Activated naive CD8-positive, alpha-beta T cell (primary cell): ENCODE measurements around the gene MEGF6.

Source experiments
- H3K27ac Mint-ChIP-seq: one replicate; pipeline ENCODE4 v1.8.0; 2021; ENCODE audit warnings: mixed read lengths
- H3K27me3 Mint-ChIP-seq: one replicate; pipeline ENCODE4 v1.8.0; 2021; ENCODE audit warnings: mixed read lengths
- H3K36me3 Mint-ChIP-seq: one replicate; pipeline ENCODE4 v1.8.0; 2021; ENCODE audit warnings: mixed read lengths
- H3K4me1 Mint-ChIP-seq: one replicate; pipeline ENCODE4 v1.8.0; 2021; ENCODE audit warnings: low read depth, mixed read lengths
- H3K4me3 Mint-ChIP-seq: one replicate; pipeline ENCODE4 v1.8.0; 2021; ENCODE audit warnings: mild to moderate bottlenecking, mixed read lengths
- H3K9me3 Mint-ChIP-seq: one replicate; pipeline ENCODE4 v1.8.0; 2021; ENCODE audit warnings: low read depth, mixed read lengths

Gene MEGF6

DNA sequence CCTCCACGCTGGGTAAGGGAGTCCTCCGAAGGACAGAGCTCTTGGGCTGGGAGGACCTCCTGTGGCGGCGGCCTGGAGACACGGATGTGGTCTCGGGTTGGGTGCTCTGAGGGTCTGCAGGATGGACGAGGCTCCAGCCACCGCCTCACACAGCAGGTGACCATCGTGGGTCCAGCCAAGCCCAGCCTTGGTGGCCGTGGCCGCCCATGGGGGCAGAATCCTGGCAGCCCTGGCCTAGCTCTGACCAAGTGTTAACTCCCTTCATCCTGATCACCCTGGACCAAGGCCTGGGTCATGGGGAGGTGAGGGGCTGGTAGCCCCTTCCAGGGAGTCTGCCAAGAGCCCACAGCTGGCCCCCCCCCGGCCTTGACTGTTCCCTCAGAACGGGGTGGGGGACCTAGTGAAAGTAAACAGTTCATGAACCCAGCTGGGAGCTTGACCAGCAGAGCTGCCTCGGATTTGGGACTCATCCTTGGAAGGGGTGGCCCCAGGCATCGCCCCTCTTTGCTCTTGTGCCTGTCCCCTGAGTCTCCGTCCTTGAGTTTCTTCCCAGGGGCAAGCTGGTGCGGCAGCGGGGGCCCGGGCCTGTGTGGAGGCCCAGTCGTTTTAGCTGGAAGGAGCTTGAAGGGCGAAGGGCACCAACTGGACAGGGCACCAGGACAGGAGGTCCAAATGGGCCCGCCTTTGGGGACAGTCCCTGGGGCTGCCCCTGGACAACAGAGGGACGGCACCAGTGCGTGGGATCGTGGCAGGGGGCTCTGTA lies 139.0 kb downstream of the MEGF6 start:
- H3K4me1 Mint-ChIP-seq = no peaks in the 10 kb centered on the region
- H3K27ac Mint-ChIP-seq = no peak overlapping the region
- H3K9me3 Mint-ChIP-seq = no peaks in the 10 kb centered on the region
- H3K27me3 Mint-ChIP-seq = no peaks in the 10 kb centered on the region
- H3K36me3 Mint-ChIP-seq = no peaks in the 10 kb centered on the region
- no peak overlapping the region for H3K4me3 Mint-ChIP-seq

- no peaks in the 10 kb centered on the region for H3K27me3 Mint-ChIP-seq
- H3K4me3 Mint-ChIP-seq = no peak overlapping the region
- no peak overlapping the region for H3K27ac Mint-ChIP-seq
- no peaks in the 10 kb centered on the region for H3K36me3 Mint-ChIP-seq
- H3K9me3 Mint-ChIP-seq = no peaks in the 10 kb centered on the region
- H3K4me1 Mint-ChIP-seq = no peaks in the 10 kb centered on the region
Measured at GRCh38 chr1:3471356-3472087, 139.8 kb downstream of the MEGF6 start.

DNA sequence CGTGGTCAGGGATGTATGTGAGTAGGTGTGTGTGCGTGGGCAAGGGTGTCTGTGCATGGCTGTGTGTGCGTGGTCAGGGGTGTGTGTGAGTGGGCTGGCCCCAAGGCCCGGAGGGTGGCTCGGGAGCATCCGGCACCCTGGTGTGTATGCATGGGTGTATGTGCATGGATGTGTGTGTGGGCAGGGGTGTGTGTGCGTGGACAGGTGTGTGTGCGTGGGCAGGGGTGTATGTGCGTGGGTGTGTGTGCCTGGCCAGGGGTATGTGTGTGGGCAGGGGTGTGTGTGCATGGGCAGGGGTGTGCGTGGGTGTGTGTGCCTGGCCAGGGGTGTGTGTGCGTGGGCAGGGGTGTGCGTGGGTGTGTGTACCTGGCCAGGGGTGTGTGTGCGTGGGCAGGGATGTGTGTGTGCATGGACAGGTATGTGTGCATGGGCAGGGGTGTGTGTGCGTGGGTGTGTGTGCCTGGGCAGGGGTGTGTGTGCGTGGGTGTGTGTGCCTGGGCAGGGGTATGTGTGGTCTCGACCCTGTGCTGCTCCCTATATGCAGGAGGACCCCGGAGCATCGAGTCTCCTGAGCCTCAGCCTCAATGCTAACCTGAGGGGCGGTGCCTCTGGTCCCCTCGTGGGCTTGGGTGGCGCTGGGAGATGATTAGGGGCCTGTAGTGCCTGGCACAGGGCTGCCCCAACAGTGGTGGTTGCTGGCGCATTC lies 140.5 kb downstream of the MEGF6 start:
- H3K4me3 Mint-ChIP-seq = no peak overlapping the region
- no peak overlapping the region for H3K27ac Mint-ChIP-seq
- no peaks in the 10 kb centered on the region for H3K36me3 Mint-ChIP-seq
- H3K4me1 Mint-ChIP-seq = no peaks in the 10 kb centered on the region
- no peaks in the 10 kb centered on the region for H3K27me3 Mint-ChIP-seq
- no peaks in the 10 kb centered on the region for H3K9me3 Mint-ChIP-seq

- Mint-ChIP-seq H3K4me3 (no peak overlapping the region), H3K4me1 (no peaks in the 10 kb centered on the region), H3K36me3 (no peaks in the 10 kb centered on the region), H3K27ac (no peak overlapping the region), H3K9me3 (no peaks in the 10 kb centered on the region), H3K27me3 (no peaks in the 10 kb centered on the region)
Measured at GRCh38 chr1:3469849-3470649, 141.3 kb downstream of the MEGF6 start.

- Mint-ChIP-seq H3K27me3 (no peaks in the 10 kb centered on the region), H3K36me3 (no peaks in the 10 kb centered on the region), H3K4me3 (no peak overlapping the region), H3K27ac (no peak overlapping the region), H3K4me1 (no peaks in the 10 kb centered on the region), H3K9me3 (no peaks in the 10 kb centered on the region)
Measured at GRCh38 chr1:3469104-3469848, 142.0 kb downstream of the MEGF6 start.

DNA sequence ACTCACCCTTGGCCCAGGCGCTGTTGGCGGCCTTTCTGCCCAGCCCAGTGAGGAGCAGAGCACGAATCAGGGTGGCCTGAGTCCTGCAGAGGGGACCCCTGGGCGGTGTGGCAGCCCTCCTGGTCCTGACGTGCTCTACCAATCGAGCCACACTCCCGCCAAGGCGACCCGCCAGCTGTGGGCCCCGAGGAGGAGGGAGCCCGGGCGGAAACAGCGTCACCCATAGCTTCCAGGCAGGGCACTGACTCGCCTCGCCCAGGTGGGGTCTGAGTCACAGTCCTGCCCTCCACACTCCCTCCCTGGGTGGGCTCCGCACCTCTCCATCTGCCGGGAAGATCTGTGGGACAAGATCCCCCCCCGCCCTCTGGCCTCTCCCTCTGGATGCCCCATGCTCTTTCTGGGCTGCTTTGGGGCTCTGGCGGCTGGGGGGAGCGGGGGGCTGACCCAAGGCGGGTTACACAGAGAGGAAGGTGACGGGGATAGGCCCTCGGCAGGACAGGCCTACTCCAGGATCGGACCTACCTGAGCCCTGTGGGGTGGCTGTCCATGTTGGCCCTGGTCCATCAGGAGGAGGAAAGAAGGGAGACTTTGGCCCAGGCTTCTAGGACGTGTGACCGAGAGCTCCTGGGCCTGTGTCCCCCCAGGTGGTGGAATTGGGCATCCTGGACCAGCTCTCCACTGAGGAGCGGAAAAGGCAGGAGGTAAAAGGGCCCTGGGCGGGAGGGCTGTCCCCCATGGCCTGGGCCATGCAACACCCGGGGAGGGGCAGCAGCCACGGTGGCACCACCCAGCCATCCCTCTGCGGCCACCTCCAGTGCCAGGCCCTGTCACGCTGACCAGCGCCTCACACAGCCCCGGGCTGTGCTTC lies 142.8 kb downstream of the MEGF6 start:
- H3K27me3 Mint-ChIP-seq = no peaks in the 10 kb centered on the region
- no peak overlapping the region for H3K4me3 Mint-ChIP-seq
- no peaks in the 10 kb centered on the region for H3K4me1 Mint-ChIP-seq
- no peaks in the 10 kb centered on the region for H3K9me3 Mint-ChIP-seq
- H3K27ac Mint-ChIP-seq = no peak overlapping the region
- no peaks in the 10 kb centered on the region for H3K36me3 Mint-ChIP-seq

- no peaks in the 10 kb centered on the region for H3K36me3 Mint-ChIP-seq
- no peaks in the 10 kb centered on the region for H3K4me1 Mint-ChIP-seq
Measured at GRCh38 chr1:3467096-3468036, 143.9 kb downstream of the MEGF6 start.

DNA sequence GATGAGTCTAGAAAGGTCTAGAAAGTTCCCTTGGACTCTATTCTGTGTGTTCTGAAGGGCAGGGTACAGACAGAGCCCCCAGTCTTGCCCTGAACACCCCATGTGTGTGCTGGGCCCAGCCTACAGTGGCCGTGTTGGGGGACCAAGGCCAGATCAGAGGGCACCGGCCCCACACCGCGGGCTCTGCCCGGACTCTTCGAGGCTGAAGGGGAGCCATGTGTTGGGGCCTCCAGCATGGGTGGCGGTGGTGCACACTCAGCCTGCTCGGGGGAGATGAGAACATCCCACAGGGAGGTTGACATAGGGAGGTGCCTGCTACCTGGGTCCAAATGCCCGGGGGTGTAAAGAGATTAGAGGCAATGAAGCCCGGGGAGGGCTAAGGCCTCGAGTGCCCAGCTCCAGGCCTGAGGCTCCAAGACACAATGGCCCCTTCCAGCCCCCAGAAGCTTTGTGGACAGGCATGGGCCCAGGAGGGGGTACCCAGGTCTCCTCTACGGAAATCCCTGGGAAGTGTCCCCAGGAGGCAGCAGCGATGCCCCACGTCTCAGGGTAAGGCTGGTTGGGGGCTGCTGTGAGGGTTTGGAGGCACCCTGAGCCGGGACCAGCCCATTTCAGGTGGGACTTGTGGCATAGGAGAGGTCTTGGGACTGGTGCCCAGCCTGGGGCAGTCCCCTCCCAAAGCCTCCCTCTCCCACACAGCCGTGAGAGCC lies 144.8 kb downstream of the MEGF6 start:
- Mint-ChIP-seq H3K4me3 (no peak overlapping the region), H3K9me3 (no peaks in the 10 kb centered on the region), H3K27me3 (no peaks in the 10 kb centered on the region), H3K4me1 (no peaks in the 10 kb centered on the region), H3K27ac (no peak overlapping the region), H3K36me3 (no peaks in the 10 kb centered on the region)

More at GRCh38 chr1:3467096-3468036, 143.9 kb downstream of the MEGF6 start:
- no peaks in the 10 kb centered on the region for H3K27me3 Mint-ChIP-seq
- H3K4me3 Mint-ChIP-seq = no peak overlapping the region
- H3K9me3 Mint-ChIP-seq = no peaks in the 10 kb centered on the region
- H3K27ac Mint-ChIP-seq = no peak overlapping the region

DNA sequence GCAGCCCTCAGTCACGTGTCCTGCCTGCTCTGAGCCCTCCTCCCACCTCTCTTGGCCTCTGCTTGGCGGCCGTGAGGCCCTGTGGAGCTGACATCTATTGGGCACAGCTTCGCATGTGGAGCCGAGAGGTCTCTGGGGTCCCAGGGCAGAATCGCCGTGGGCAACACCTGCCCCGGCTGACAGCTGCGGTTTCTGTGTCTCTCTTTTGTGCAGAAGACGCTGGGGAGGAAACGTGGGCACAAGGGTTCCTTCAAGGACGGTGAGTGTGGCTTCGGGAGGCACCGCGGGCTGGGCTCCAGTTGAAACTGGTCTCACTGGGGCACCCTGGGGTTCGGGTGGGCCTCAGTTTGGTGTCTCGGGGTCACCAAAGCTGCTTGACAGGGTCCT lies 145.4 kb downstream of the MEGF6 start:
- no peaks in the 10 kb centered on the region for H3K27me3 Mint-ChIP-seq
- no peaks in the 10 kb centered on the region for H3K36me3 Mint-ChIP-seq
- H3K4me1 Mint-ChIP-seq = no peaks in the 10 kb centered on the region
- H3K9me3 Mint-ChIP-seq = no peaks in the 10 kb centered on the region
- H3K4me3 Mint-ChIP-seq = no peak overlapping the region
- no peak overlapping the region for H3K27ac Mint-ChIP-seq

DNA sequence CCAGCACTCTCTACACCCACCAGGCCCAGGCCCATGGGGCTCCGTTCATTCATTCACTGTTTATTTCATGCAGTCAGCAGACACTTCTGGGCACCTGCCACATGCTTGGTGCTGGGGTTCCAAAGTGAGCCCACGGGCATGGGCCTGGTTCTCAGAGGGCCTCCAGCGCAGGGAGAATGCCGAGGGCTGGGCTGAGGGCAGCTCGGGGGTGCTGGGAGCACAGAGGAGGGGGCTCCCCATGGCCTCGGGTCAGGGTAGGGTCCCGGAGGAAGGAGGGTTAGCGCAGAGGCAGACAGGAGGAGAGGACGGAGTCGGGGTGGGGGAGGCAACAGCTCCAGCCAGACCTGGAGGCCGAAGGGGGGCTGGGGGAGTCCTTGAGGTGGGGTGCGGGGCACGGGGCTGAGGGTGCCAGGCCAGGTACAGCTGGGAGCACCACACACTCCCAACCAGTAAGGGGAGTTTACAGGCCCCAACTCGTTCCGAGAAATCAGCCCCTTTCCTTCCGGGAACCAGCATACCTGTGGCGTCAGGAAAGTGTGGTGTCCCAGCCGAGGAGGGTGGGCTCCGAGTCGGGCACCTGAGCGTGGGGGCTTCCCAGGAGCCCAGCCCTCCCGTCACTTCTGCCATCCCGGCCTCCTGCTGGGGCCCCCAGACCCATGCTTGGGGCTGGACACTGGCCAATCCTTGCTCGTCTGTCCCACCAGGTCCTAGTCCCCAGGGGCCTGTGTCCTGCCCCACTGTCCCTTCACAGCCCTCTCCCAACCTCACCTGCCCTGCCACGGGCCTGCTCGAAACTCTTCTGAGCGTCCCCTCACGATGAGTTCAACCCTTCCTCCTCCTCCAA lies 146.0 kb downstream of the MEGF6 start:
- no peak overlapping the region for H3K4me3 Mint-ChIP-seq
- H3K27ac Mint-ChIP-seq = no peak overlapping the region
- no peaks in the 10 kb centered on the region for H3K27me3 Mint-ChIP-seq
- H3K4me1 Mint-ChIP-seq = no peaks in the 10 kb centered on the region
- H3K9me3 Mint-ChIP-seq = no peaks in the 10 kb centered on the region
- no peaks in the 10 kb centered on the region for H3K36me3 Mint-ChIP-seq

GRCh38 chr1:3464649-3465025 lies 146.7 kb downstream of the MEGF6 start:
- Mint-ChIP-seq H3K4me3 (no peak overlapping the region), H3K4me1 (no peaks in the 10 kb centered on the region), H3K27ac (no peak overlapping the region), H3K9me3 (no peaks in the 10 kb centered on the region), H3K27me3 (no peaks in the 10 kb centered on the region), H3K36me3 (no peaks in the 10 kb centered on the region)
